ENCODE measurements around the gene GYS2.

Gene GYS2

GRCh38 chr12:21501258-21502163, 103.1 kb downstream of the GYS2 start, which contains the start of the genes GOLT1B and RECQL:
TSS of gene GOLT1B (plus strand) at chr12:21501789. CDS start at chr12:21501924, 135 bp downstream.
TSS of gene RECQL (minus strand) at chr12:21501635. CDS start at chr12:21499570, 2,065 bp downstream.
- peak; percentile 80 for DNase-seq

GRCh38 chr12:21500786-21501257, 103.8 kb downstream of the GYS2 start:
- DNase-seq, result no peak

DNA sequence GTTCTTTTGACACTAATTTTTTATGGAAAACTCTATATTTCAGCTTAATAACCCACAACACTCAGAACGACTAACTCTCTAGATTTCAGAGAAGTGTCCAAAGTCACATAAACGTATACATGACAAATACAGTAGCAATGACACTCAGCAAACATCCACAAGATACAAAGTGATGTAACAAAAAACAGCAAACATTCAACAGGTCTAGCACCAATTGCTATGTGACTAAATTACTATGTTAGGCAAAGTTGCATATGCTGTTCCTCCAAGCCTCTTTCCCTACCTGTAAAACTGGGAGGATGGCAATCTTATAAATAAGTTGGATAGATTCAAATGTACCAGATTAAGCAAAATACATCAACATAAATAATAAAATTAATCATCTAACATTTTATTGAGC, 104.9 kb downstream of the GYS2 start:
- no peak for DNase-seq

Data from GF-D8 (cell line).